Neural progenitor cell (in vitro differentiated cells): ENCODE measurements around the gene PITPNC1. TPM values are rescaled to one million over a fixed set of nuclear protein-coding genes. Genes with fewer than 3 reads are reported as not detected.

ENCODE experiments used
- DNase-seq: peaks from one replicate; pipeline ENCODE4 v3.0.0-alpha.2; 2016; ENCODE audit warnings: low spot score
- H2AFZ ChIP-seq: fragments of 200-600 bp; sonication (generic); replicated peaks from 2 replicates; pipeline ENCODE4 v1.6.1; 2016; ENCODE audit warnings: antibody characterized with exemption
- H3F3A ChIP-seq: fragments of 200-600 bp; sonication (generic); 2 replicates; pipeline ENCODE4 v1.6.1; 2016; ENCODE audit warnings: antibody characterized with exemption, low read depth
- H3K27ac ChIP-seq: fragments of 200-600 bp; sonication (generic); 2 replicates; pipeline ENCODE4 v1.5.1; 2016; ENCODE audit warnings: mild to moderate bottlenecking
- H3K27me3 ChIP-seq: fragments of 200-600 bp; sonication (generic); 2 replicates; pipeline ENCODE4 v1.6.1; 2016; ENCODE audit warnings: mild to moderate bottlenecking, moderate library complexity
- H3K36me3 ChIP-seq: fragments of 200-600 bp; sonication (generic); 2 replicates; pipeline ENCODE4 v1.5.1; 2016
- H3K4me1 ChIP-seq: fragments of 200-600 bp; sonication (generic); 2 replicates; pipeline ENCODE4 v1.6.1; 2016; ENCODE audit warnings: mixed run types
- H3K4me2 ChIP-seq: fragments of 200-600 bp; sonication (generic); 2 replicates; pipeline ENCODE4 v1.6.1; 2016
- H3K4me3 ChIP-seq: fragments of 200-600 bp; sonication (generic); 2 replicates; pipeline ENCODE4 v1.5.1; 2016
- H3K79me2 ChIP-seq: fragments of 200-600 bp; sonication (generic); 2 replicates; pipeline ENCODE4 v1.6.1; 2016; ENCODE audit warnings: low read depth
- H3K9ac ChIP-seq: fragments of 200-600 bp; sonication (generic); 2 replicates; pipeline ENCODE4 v1.6.1; 2016
- H3K9me3 ChIP-seq: fragments of 200-600 bp; sonication (generic); 2 replicates; pipeline ENCODE4 v1.5.1; 2016; ENCODE audit warnings: low read depth
- H4K20me1 ChIP-seq: fragments of 200-600 bp; sonication (generic); 2 replicates; pipeline ENCODE4 v1.6.1; 2016; ENCODE audit warnings: low read depth
- H3K27ac Mint-ChIP-seq: 3 replicates; pipeline ENCODE4 v1.8.0; 2021; ENCODE audit warnings: mixed read lengths
- H3K27me3 Mint-ChIP-seq: 2 replicates; pipeline ENCODE4 v1.8.0; 2022; ENCODE audit warnings: low read depth, mild to moderate bottlenecking, inconsistent platforms, moderate library complexity, mixed read lengths; ENCODE audit not compliant: insufficient read depth
- H3K36me3 Mint-ChIP-seq: 3 replicates; pipeline ENCODE4 v1.8.0; 2021; ENCODE audit warnings: mixed read lengths
- H3K4me1 Mint-ChIP-seq: 3 replicates; pipeline ENCODE4 v1.8.0; 2021; ENCODE audit warnings: mixed read lengths
- H3K4me3 Mint-ChIP-seq: 3 replicates; pipeline ENCODE4 v1.8.0; 2021; ENCODE audit warnings: mild to moderate bottlenecking, moderate library complexity, mixed read lengths
- H3K9me3 Mint-ChIP-seq: 3 replicates; pipeline ENCODE4 v1.8.0; 2020; ENCODE audit warnings: mixed read lengths
- EZH2 ChIP-seq: fragments of 200-600 bp; sonication (generic); IDR thresholded peaks from 2 replicates; pipeline ENCODE4 v1.6.1; 2017; ENCODE audit warnings: antibody characterized with exemption, mild to moderate bottlenecking, moderate library complexity
- EZH2phosphoT487 ChIP-seq: fragments of 200-600 bp; sonication (generic); IDR thresholded peaks from 2 replicates; pipeline ENCODE4 v1.6.1; 2017; ENCODE audit warnings: antibody characterized with exemption
- total RNA-seq: library from RNA; depleted of rRNA; stranded (reverse); fragments of >200 nt; gene quantifications from 2 replicates; pipeline ENCODE4 v1.2.3, GENCODE V29; 2015; ENCODE audit warnings: low replicate concordance
- TF ChIP-seq, protein P1 (sequence below): fragments of 200-600 bp; sonication (generic); IDR thresholded peaks from 2 replicates; pipeline ENCODE4 v1.5.1; 2017; ENCODE audit warnings: antibody characterized with exemption, mild to moderate bottlenecking

Gene PITPNC1
- total RNA-seq, 1 donor from 2014 or later: 8.1 TPM

DNA sequence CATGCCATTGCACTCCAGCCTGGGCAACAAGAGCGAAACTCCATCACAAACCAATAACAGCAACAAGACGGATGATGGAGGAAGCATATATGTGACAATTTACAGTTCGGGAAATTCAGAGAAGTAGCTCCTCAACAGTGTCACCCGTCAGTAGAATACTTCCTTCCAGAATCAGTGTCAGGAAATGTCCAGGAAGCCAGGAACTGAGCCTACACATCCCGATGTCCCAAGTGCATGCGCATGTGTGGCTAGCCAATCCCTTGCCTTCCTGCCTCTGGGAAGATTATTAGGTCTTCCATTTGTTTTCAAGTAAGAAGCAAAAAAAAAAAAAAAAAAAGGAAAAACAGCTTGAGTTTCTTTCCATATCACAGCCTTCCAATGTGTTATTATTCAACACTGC is 1.4 kb upstream of the PITPNC1 start:
- Mint-ChIP-seq H3K36me3 (peaks cover 9% of the 10 kb centered on the region), H3K4me1 (peaks cover 26% of the 10 kb centered on the region), H3K27me3 (peaks cover 3% of the 10 kb centered on the region), H3K9me3 (no peaks in the 10 kb centered on the region), H3K27ac (no peak overlapping the region), H3K4me3 (peak overlapping the region; percentile 92)
- no peaks in the 10 kb centered on the region for H3K9me3 ChIP-seq
- no peaks in the 10 kb centered on the region for H3K36me3 ChIP-seq
- H3F3A ChIP-seq: peaks cover 38% of the 10 kb centered on the region
- H3K4me3 ChIP-seq: no peak overlapping the region
- H3K27ac ChIP-seq: no peak overlapping the region
- H3K79me2 ChIP-seq: peaks cover 6% of the 10 kb centered on the region
- H3K4me1 ChIP-seq: peaks cover 6% of the 10 kb centered on the region
- H3K4me2 ChIP-seq: peak overlapping the region; percentile 95
- H2AFZ ChIP-seq: no peak overlapping the region
- no peak overlapping the region for H3K9ac ChIP-seq
- no peaks in the 10 kb centered on the region for H4K20me1 ChIP-seq
- DNase-seq: no peak
- peaks cover 27% of the 10 kb centered on the region for H3K27me3 ChIP-seq
- TF ChIP-seq EZH2phosphoT487: no peak
- TF ChIP-seq EZH2: no peak
- TF ChIP-seq, protein P1, sequence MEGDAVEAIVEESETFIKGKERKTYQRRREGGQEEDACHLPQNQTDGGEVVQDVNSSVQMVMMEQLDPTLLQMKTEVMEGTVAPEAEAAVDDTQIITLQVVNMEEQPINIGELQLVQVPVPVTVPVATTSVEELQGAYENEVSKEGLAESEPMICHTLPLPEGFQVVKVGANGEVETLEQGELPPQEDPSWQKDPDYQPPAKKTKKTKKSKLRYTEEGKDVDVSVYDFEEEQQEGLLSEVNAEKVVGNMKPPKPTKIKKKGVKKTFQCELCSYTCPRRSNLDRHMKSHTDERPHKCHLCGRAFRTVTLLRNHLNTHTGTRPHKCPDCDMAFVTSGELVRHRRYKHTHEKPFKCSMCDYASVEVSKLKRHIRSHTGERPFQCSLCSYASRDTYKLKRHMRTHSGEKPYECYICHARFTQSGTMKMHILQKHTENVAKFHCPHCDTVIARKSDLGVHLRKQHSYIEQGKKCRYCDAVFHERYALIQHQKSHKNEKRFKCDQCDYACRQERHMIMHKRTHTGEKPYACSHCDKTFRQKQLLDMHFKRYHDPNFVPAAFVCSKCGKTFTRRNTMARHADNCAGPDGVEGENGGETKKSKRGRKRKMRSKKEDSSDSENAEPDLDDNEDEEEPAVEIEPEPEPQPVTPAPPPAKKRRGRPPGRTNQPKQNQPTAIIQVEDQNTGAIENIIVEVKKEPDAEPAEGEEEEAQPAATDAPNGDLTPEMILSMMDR: no peak

DNA sequence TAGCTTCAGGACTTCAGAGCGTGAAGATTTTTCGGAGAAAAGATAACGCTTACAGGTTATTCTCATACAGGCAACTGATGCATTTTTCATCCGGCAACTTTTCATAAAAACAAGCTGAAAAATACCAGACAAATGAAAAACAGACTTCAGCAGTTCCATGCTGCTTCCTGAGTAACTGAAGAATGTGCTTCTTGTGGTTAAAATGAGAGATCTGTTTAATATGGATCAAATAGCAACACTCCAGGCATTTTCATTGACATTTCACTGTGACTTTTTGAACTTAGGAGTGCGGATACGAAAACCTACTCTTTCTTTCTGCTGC is 705 bp upstream of the PITPNC1 start:
- peaks cover 26% of the 10 kb centered on the region for H3K4me1 Mint-ChIP-seq
- peak overlapping the region; percentile 95 for H3K4me2 ChIP-seq
- peaks cover 3% of the 10 kb centered on the region for H3K27me3 Mint-ChIP-seq
- peak overlapping the region; percentile 8 for H3K9ac ChIP-seq
- H3K27ac ChIP-seq: no peak overlapping the region
- no peaks in the 10 kb centered on the region for H3K9me3 ChIP-seq
- H3K36me3 Mint-ChIP-seq: peaks cover 9% of the 10 kb centered on the region
- no peaks in the 10 kb centered on the region for H3K9me3 Mint-ChIP-seq
- H3K4me3 Mint-ChIP-seq: peak overlapping the region; percentile 92
- H3K79me2 ChIP-seq: peaks cover 6% of the 10 kb centered on the region
- H2AFZ ChIP-seq: peak overlapping the region; percentile 92
- peaks cover 27% of the 10 kb centered on the region for H3K27me3 ChIP-seq
- H3K36me3 ChIP-seq: no peaks in the 10 kb centered on the region
- peak overlapping the region; percentile 96 for H3K27ac Mint-ChIP-seq
- no peak for TF ChIP-seq EZH2phosphoT487
- TF ChIP-seq, protein P1: no peak
- TF ChIP-seq EZH2: no peak
- peaks cover 6% of the 10 kb centered on the region for H3K4me1 ChIP-seq
- H4K20me1 ChIP-seq: no peaks in the 10 kb centered on the region
- H3F3A ChIP-seq: peaks cover 38% of the 10 kb centered on the region
- DNase-seq: no peak
- H3K4me3 ChIP-seq: peak overlapping the region; percentile 77

DNA sequence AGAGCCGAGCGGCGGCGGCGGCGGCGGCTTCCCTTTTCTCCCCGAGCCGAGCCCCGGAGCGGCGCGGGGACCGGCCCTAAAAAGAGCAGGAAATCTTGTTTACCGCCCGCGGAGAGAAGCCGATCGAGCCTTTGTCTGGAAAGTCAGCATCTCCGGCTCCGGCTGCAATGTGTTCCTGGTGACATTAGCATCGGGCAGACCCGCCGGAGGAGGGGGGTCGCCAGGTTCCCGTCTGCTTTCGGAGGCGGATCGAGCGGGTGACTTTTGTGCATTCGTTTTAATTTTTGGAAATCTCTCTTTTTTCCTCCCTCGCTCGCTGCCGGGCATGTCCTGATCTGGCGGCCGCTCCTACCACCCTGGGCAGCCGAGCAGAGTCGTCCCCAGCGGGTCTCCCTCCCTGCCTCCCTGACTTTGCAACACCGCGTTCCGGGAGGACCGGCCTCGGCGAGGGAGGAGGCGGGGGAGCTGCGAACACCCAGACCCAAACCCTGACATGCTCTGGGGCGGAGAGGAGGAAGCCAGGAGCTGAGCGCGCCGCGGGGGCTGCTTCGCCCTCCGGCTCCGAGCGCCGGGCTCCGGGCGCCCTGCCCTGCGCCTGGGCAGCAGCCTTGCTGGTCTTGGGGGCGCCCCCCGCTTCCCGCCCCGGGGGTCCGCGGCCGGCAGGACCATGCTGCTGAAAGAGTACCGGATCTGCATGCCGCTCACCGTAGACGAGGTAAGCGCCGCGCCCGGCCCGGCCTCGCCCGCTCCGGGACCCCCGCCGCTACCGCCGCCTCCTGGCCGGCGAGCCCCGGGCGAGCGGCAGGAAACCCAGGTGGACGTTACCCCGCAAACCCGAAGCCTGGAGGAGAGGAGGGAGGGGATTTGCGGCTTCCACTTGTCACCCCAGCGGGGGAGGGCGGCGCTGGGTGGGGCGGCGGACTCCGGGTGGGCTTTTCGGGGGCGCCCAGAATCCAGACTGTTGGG is 690 bp downstream of the PITPNC1 start:
- TF ChIP-seq, protein P1: peak; percentile 50
- TF ChIP-seq EZH2phosphoT487 (no peak), EZH2 (peak; percentile 24)
- peak overlapping the region; percentile 48 for H3K27ac ChIP-seq
- H3K79me2 ChIP-seq: peaks cover 6% of the 10 kb centered on the region
- H3K27me3 ChIP-seq: peaks cover 27% of the 10 kb centered on the region
- H2AFZ ChIP-seq: peak overlapping the region; percentile 88
- H4K20me1 ChIP-seq: no peaks in the 10 kb centered on the region
- peak overlapping the region; percentile 95 for H3K4me2 ChIP-seq
- H3K9me3 ChIP-seq: no peaks in the 10 kb centered on the region
- H3K9me3 Mint-ChIP-seq: no peaks in the 10 kb centered on the region
- no peak overlapping the region for H3K27ac Mint-ChIP-seq
- peaks cover 3% of the 10 kb centered on the region for H3K27me3 Mint-ChIP-seq
- peaks cover 13% of the 10 kb centered on the region for H3K36me3 Mint-ChIP-seq
- H3K4me1 ChIP-seq: peaks cover 6% of the 10 kb centered on the region
- peak overlapping the region; percentile 92 for H3K4me3 Mint-ChIP-seq
- peak overlapping the region; percentile 77 for H3K4me3 ChIP-seq
- H3K36me3 ChIP-seq: no peaks in the 10 kb centered on the region
- H3K9ac ChIP-seq: peak overlapping the region; percentile 37
- H3F3A ChIP-seq: peaks cover 38% of the 10 kb centered on the region
- peaks cover 26% of the 10 kb centered on the region for H3K4me1 Mint-ChIP-seq
- peak; percentile 86 for DNase-seq
